ENCODE results near the gene XYLT2.

The XYLT2 gene

GRCh38 chr17:50362661-50363060, 16.7 kb downstream of the XYLT2 start:
- H3K79me2 ChIP-seq (ENCODE audit: insufficient read depth, low read length), result no peaks in the 10 kb centered on the region
- no peaks in the 10 kb centered on the region for H3K9me2 ChIP-seq (replicated peaks; ENCODE audit: low read depth, low read length)
- no peaks in the 10 kb centered on the region for H3K4me1 ChIP-seq (ENCODE audit: insufficient read depth, low read length, poor library complexity, severe bottlenecking)
- H3K27me3 ChIP-seq (ENCODE audit: insufficient read depth, low read length, poor library complexity, severe bottlenecking), result no peaks in the 10 kb centered on the region
- TF ChIP-seq, protein P1, sequence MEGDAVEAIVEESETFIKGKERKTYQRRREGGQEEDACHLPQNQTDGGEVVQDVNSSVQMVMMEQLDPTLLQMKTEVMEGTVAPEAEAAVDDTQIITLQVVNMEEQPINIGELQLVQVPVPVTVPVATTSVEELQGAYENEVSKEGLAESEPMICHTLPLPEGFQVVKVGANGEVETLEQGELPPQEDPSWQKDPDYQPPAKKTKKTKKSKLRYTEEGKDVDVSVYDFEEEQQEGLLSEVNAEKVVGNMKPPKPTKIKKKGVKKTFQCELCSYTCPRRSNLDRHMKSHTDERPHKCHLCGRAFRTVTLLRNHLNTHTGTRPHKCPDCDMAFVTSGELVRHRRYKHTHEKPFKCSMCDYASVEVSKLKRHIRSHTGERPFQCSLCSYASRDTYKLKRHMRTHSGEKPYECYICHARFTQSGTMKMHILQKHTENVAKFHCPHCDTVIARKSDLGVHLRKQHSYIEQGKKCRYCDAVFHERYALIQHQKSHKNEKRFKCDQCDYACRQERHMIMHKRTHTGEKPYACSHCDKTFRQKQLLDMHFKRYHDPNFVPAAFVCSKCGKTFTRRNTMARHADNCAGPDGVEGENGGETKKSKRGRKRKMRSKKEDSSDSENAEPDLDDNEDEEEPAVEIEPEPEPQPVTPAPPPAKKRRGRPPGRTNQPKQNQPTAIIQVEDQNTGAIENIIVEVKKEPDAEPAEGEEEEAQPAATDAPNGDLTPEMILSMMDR (conservative IDR thresholded peaks at IDR 0.05; ENCODE audit: low read length), result no peak
- TF ChIP-seq EZH2phosphoT487 (IDR thresholded peaks at IDR 0.05; ENCODE audit: borderline replicate concordance), result no peak
- no peak overlapping the region for H3K9ac ChIP-seq (ENCODE audit: low read depth, low read length, poor library complexity, severe bottlenecking)
- no peaks in the 10 kb centered on the region for H3F3A ChIP-seq (ENCODE audit: low read depth)
- H3K9me3 ChIP-seq (ENCODE audit: insufficient read depth, low read depth, low read length), result no peaks in the 10 kb centered on the region
- H3K36me3 ChIP-seq (ENCODE audit: insufficient read depth, low read length), result peaks cover 29% of the 10 kb centered on the region; the same call in 1 of the 2 replicates
- no peaks in the 10 kb centered on the region for H4K20me1 ChIP-seq (ENCODE audit: insufficient read depth, low read length, poor library complexity, severe bottlenecking)
- no peak overlapping the region for H3K4me2 ChIP-seq (ENCODE audit: low read depth, low read length, poor library complexity, severe bottlenecking)
- no peak overlapping the region for H2AFZ ChIP-seq (ENCODE audit: low read length)
- no peak overlapping the region for H3K4me3 ChIP-seq (ENCODE audit: low read length, poor library complexity, severe bottlenecking)

DNA sequence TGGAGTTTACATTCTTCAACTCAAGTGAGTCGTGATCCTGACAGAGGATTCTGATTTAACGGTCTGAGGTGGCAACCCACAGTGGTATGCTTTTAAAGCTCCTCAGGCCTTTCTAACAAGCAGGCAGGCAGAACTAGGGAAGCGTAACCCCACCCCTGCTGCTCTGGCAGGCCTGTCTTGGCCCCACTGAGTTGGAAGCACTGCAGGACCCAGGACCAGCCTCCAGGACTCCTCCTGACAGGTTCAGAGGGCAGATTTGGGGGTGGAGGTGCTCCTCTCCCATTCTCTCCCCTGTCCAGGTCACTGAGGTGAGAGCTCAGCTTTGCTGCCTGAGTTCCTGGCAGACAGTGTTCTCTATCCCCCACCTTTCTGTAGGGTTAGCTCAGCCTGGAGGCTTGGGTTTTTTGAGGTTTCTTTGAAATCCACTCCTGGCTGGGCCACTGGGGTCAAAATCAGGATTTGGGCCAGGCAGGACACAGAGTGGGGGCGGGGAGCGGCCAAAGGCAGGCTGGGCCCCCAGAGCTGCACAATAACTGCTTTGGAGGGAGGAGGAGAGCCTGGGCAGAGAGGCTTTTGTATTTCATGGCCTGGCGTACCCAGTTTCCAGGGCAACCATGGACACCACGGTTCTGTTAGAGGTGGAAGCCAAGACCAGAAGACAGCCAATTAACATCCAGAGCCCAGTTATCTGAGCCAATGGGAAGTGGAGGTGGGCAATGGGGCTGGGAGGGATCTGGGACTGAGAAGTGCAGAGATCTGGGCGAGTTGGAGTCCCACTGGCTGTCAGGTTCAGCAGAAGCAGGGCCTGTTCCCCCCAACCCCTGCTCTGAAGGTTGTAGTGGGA, 17.5 kb downstream of the XYLT2 start:
- Histone ChIP-seq H3K36me3 (ENCODE audit: insufficient read depth, low read length) (peaks cover 29% of the 10 kb centered on the region; the same call in 1 of the 2 replicates), H3K79me2 (ENCODE audit: insufficient read depth, low read length) (0 out of 2 replicates have a peak, but pooled peaks cover 3% of the 10 kb centered on the region), H2AFZ (ENCODE audit: low read length) (no peak overlapping the region), H3K4me3 (ENCODE audit: low read length, poor library complexity, severe bottlenecking) (no peak overlapping the region), H4K20me1 (ENCODE audit: insufficient read depth, low read length, poor library complexity, severe bottlenecking) (no peaks in the 10 kb centered on the region), H3K27me3 (ENCODE audit: insufficient read depth, low read length, poor library complexity, severe bottlenecking) (no peaks in the 10 kb centered on the region), H3F3A (ENCODE audit: low read depth) (no peaks in the 10 kb centered on the region), H3K9ac (ENCODE audit: low read depth, low read length, poor library complexity, severe bottlenecking) (no peak overlapping the region), H3K9me3 (ENCODE audit: insufficient read depth, low read depth, low read length) (no peaks in the 10 kb centered on the region), H3K9me2 (replicated peaks; ENCODE audit: low read depth, low read length) (no peaks in the 10 kb centered on the region), H3K4me2 (ENCODE audit: low read depth, low read length, poor library complexity, severe bottlenecking) (no peak overlapping the region), H3K4me1 (ENCODE audit: insufficient read depth, low read length, poor library complexity, severe bottlenecking) (no peaks in the 10 kb centered on the region)
- TF ChIP-seq EZH2phosphoT487 (IDR thresholded peaks at IDR 0.05; ENCODE audit: borderline replicate concordance), result no peak
- TF ChIP-seq, protein P1 (conservative IDR thresholded peaks at IDR 0.05; ENCODE audit: low read length), result no peak

DNA sequence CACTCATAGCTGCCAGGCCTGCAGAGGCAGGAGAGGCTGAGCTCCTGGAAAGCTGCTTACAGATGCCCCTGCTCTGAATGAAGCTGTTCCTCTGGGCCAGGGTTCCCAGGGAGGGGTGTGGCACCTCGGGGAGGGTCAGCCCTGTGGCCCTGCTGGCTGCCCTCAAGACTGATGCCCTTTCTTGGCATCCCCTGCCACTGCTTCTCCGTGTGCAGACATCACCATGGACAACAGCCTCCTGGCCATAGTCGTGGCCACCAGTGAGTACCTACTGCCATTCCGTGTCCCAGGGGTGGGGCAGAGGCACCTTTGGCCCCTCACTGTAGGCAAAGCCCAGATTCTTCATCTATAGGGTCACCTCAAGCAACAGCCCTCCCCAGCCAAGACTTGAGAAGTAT, 18.1 kb downstream of the XYLT2 start:
- Histone ChIP-seq H3K4me1 (ENCODE audit: insufficient read depth, low read length, poor library complexity, severe bottlenecking) (no peaks in the 10 kb centered on the region), H4K20me1 (ENCODE audit: insufficient read depth, low read length, poor library complexity, severe bottlenecking) (no peaks in the 10 kb centered on the region), H3K36me3 (ENCODE audit: insufficient read depth, low read length) (peaks cover 29% of the 10 kb centered on the region; the same call in 1 of the 2 replicates), H3K9me3 (ENCODE audit: insufficient read depth, low read depth, low read length) (no peaks in the 10 kb centered on the region), H3K9ac (ENCODE audit: low read depth, low read length, poor library complexity, severe bottlenecking) (no peak overlapping the region), H3K9me2 (replicated peaks; ENCODE audit: low read depth, low read length) (no peaks in the 10 kb centered on the region), H3K79me2 (ENCODE audit: insufficient read depth, low read length) (peaks cover 7% of the 10 kb centered on the region; the same call in 1 of the 2 replicates), H3K4me2 (ENCODE audit: low read depth, low read length, poor library complexity, severe bottlenecking) (no peak overlapping the region), H2AFZ (ENCODE audit: low read length) (no peak overlapping the region), H3F3A (ENCODE audit: low read depth) (no peaks in the 10 kb centered on the region), H3K4me3 (ENCODE audit: low read length, poor library complexity, severe bottlenecking) (no peak overlapping the region), H3K27me3 (ENCODE audit: insufficient read depth, low read length, poor library complexity, severe bottlenecking) (no peaks in the 10 kb centered on the region)
- TF ChIP-seq EZH2phosphoT487 (IDR thresholded peaks at IDR 0.05; ENCODE audit: borderline replicate concordance), result no peak
- TF ChIP-seq, protein P1 (conservative IDR thresholded peaks at IDR 0.05; ENCODE audit: low read length), result no peak

Data from Loucy (cell line).